ENCODE data around the gene FAM149A.

FAM149A gene

GRCh38 chr4:186068581-186069348, 35.7 kb upstream of the FAM149A start, which contains the start of gene TLR3:
TSS of gene TLR3 (plus strand) at chr4:186069156. CDS start at chr4:186076620, 7,464 bp downstream.
- Histone ChIP-seq H3K27ac (no peak within 1 kb of the TSS), H3K36me3 (replicated peaks) (no peaks in the 10 kb centered on the region), H3K4me3 (ENCODE audit: low read depth, low read length) (peak within 1 kb of the TSS; percentile 54), H3K27me3 (replicated peaks) (no peaks in the 10 kb centered on the region)
- peak; percentile 20 for DNase-seq
- TF ChIP-seq CTCF (IDR thresholded peaks at IDR 0.05; ENCODE audit: low read depth, low read length, missing control alignments), result no peak
- in situ Hi-C loops (cut with HindIII; ENCODE audit: low pct_ligation_motif_present, low sequenced_read_pairs), result no loop called here

GRCh38 chr4:186069729-186070128, 34.8 kb upstream of the FAM149A start:
- Histone ChIP-seq H3K27ac (no peak overlapping the region), H3K27me3 (replicated peaks) (no peaks in the 10 kb centered on the region), H3K4me3 (ENCODE audit: low read depth, low read length) (no peak overlapping the region), H3K36me3 (replicated peaks) (no peaks in the 10 kb centered on the region)
- no peak for DNase-seq
- TF ChIP-seq CTCF (IDR thresholded peaks at IDR 0.05; ENCODE audit: low read depth, low read length, missing control alignments), result no peak
- in situ Hi-C loops (cut with HindIII; ENCODE audit: low pct_ligation_motif_present, low sequenced_read_pairs), result no loop called here

- DNase-seq, result no peak
- Histone ChIP-seq H3K27ac (no peak overlapping the region), H3K4me3 (ENCODE audit: low read depth, low read length) (no peak overlapping the region), H3K36me3 (replicated peaks) (no peaks in the 10 kb centered on the region), H3K27me3 (replicated peaks) (no peaks in the 10 kb centered on the region)
- TF ChIP-seq CTCF (IDR thresholded peaks at IDR 0.05; ENCODE audit: low read depth, low read length, missing control alignments), result no peak
- in situ Hi-C loops (cut with HindIII; ENCODE audit: low pct_ligation_motif_present, low sequenced_read_pairs), result no loop called here
Measured at GRCh38 chr4:186072516-186072915, 32.0 kb upstream of the FAM149A start.

- in situ Hi-C loops (cut with HindIII; ENCODE audit: low pct_ligation_motif_present, low sequenced_read_pairs), result no loop called here
- Histone ChIP-seq H3K27ac (no peak overlapping the region), H3K36me3 (replicated peaks) (no peaks in the 10 kb centered on the region), H3K4me3 (ENCODE audit: low read depth, low read length) (no peak overlapping the region), H3K27me3 (replicated peaks) (no peaks in the 10 kb centered on the region)
- TF ChIP-seq CTCF (IDR thresholded peaks at IDR 0.05; ENCODE audit: low read depth, low read length, missing control alignments), result no peak
- no peak for DNase-seq
Measured at GRCh38 chr4:186074189-186074588, 30.3 kb upstream of the FAM149A start.

- no peak overlapping the region for H3K27ac ChIP-seq
- TF ChIP-seq CTCF (IDR thresholded peaks at IDR 0.05; ENCODE audit: low read depth, low read length, missing control alignments), result no peak
- no peaks in the 10 kb centered on the region for H3K36me3 ChIP-seq (replicated peaks)
- no peaks in the 10 kb centered on the region for H3K27me3 ChIP-seq (replicated peaks)
- in situ Hi-C loops (cut with HindIII; ENCODE audit: low pct_ligation_motif_present, low sequenced_read_pairs), result no loop called here
- DNase-seq, result peak; percentile 14
- no peak overlapping the region for H3K4me3 ChIP-seq (ENCODE audit: low read depth, low read length)
Measured at GRCh38 chr4:186078981-186079638, 25.4 kb upstream of the FAM149A start.

Data from brain microvascular endothelial cell (primary cell).